Measurements from ENCODE around the gene PIH1D2. TPM values are rescaled to one million over a fixed set of nuclear protein-coding genes. Genes with fewer than 3 reads are reported as not detected.
"Not testable (repeated sequence)": the region's sequence is repeated elsewhere in the genome, so short reads cannot be mapped to it uniquely, and the experiment has no call there.

PIH1D2 gene
- total RNA-seq, 1 donor from 2014 or later = 0.62 TPM

DNA sequence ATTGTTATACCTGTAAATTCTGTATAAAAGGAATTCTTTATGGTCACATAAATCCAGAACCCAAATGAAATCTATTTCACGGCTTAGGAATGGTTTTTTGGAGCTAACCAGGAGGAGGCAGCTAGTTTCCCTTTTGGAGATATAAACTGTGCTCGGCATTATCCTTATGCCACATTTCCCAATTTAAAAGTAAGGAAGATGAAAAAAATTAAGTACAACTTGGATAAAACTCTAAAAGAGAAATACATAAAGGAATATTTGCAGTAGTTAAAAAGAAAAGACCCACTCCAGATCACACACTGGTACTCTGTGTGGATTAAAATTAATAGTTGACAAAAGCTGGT, 30.9 kb downstream of the PIH1D2 start:
- TF ChIP-seq, protein P1, sequence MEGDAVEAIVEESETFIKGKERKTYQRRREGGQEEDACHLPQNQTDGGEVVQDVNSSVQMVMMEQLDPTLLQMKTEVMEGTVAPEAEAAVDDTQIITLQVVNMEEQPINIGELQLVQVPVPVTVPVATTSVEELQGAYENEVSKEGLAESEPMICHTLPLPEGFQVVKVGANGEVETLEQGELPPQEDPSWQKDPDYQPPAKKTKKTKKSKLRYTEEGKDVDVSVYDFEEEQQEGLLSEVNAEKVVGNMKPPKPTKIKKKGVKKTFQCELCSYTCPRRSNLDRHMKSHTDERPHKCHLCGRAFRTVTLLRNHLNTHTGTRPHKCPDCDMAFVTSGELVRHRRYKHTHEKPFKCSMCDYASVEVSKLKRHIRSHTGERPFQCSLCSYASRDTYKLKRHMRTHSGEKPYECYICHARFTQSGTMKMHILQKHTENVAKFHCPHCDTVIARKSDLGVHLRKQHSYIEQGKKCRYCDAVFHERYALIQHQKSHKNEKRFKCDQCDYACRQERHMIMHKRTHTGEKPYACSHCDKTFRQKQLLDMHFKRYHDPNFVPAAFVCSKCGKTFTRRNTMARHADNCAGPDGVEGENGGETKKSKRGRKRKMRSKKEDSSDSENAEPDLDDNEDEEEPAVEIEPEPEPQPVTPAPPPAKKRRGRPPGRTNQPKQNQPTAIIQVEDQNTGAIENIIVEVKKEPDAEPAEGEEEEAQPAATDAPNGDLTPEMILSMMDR (IDR thresholded peaks at IDR 0.05) = no peak
- peaks cover 3% of the 10 kb centered on the region for H3K4me1 Mint-ChIP-seq (ENCODE audit: low read depth)
- peaks cover 33% of the 10 kb centered on the region for H3K36me3 Mint-ChIP-seq (ENCODE audit: low read depth)
- no peak overlapping the region for H3K4me3 Mint-ChIP-seq (ENCODE audit: unreplicated experiment)
- H3K27me3 Mint-ChIP-seq (ENCODE audit: low read depth) = no peaks in the 10 kb centered on the region
- H3K27ac Mint-ChIP-seq (ENCODE audit: unreplicated experiment) = no peak overlapping the region
- DNase-seq (ENCODE audit: low spot score) = no peak
- H3K9me3 Mint-ChIP-seq (ENCODE audit: low read depth) = peaks cover 3% of the 10 kb centered on the region

DNA sequence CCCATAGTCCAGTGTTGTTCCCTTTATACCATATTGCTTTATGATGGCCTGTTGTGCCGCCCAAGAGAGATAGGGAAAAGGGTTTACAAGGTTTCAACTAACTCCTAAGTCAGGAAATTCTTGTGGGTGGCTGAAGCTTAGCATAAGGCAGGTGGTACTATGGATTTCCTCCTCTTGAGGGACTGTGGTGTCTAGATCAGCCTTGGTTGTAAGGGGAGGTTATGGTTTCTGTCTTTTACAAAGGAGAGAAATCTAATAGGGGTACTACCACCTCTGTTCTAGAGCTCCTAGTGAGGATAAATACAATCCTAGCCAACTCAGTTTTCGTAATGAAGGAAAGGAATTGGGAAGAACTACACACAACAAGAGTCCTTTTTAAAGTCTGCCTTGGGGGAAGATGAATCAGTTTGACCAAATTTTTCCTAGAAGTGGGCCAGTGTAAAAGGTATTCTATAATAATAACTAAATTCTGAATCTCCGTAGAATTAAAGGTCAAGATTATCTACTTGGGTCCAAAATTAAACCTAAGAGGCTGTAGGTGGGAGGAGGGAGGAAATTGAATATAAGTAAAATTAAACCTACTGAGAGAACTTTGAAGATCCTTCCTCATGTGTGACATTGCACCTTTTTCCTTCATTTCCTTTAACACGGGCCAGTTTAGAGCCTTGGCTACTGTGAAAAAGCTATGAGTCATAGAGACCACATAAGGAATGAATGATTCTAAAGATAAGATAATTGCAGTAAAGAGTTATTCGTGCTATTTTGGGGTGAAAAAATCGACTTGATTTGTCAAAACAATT, 31.5 kb downstream of the PIH1D2 start:
- H3K4me3 Mint-ChIP-seq (ENCODE audit: unreplicated experiment) = no peak overlapping the region
- DNase-seq (ENCODE audit: low spot score) = no peak
- no peak overlapping the region for H3K27ac Mint-ChIP-seq (ENCODE audit: unreplicated experiment)
- peaks cover 3% of the 10 kb centered on the region for H3K4me1 Mint-ChIP-seq (ENCODE audit: low read depth)
- TF ChIP-seq, protein P1 (IDR thresholded peaks at IDR 0.05) = no peak
- H3K9me3 Mint-ChIP-seq (ENCODE audit: low read depth) = peaks cover 1% of the 10 kb centered on the region
- H3K36me3 Mint-ChIP-seq (ENCODE audit: low read depth) = peaks cover 30% of the 10 kb centered on the region
- no peaks in the 10 kb centered on the region for H3K27me3 Mint-ChIP-seq (ENCODE audit: low read depth)

DNA sequence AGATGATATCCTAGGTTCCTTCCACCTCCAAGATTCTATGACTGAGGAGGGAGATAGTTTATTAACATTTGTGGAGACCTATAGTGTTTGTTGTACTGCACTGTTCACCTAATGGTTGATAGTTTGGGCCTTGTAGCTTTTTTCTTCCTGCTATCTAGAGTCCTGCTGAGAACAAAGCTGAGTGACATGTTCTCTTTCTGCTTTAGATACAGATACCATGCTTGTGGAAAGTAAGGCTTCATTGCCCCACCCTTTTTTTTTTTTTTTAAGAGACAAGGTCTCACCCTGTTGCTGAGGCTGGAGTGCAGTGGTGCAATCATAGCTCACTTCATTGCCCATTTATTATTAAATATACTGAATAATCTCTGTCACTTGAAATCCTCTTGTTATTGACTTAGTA, 36.3 kb downstream of the PIH1D2 start:
- TF ChIP-seq, protein P1 (IDR thresholded peaks at IDR 0.05) = no peak
- H3K9me3 Mint-ChIP-seq (ENCODE audit: low read depth) = no peaks in the 10 kb centered on the region
- peaks cover 2% of the 10 kb centered on the region for H3K4me1 Mint-ChIP-seq (ENCODE audit: low read depth)
- no peak overlapping the region for H3K27ac Mint-ChIP-seq (ENCODE audit: unreplicated experiment)
- H3K27me3 Mint-ChIP-seq (ENCODE audit: low read depth) = no peaks in the 10 kb centered on the region
- peaks cover 25% of the 10 kb centered on the region for H3K36me3 Mint-ChIP-seq (ENCODE audit: low read depth)
- no peak overlapping the region for H3K4me3 Mint-ChIP-seq (ENCODE audit: unreplicated experiment)
- DNase-seq (ENCODE audit: low spot score) = no peak

DNA sequence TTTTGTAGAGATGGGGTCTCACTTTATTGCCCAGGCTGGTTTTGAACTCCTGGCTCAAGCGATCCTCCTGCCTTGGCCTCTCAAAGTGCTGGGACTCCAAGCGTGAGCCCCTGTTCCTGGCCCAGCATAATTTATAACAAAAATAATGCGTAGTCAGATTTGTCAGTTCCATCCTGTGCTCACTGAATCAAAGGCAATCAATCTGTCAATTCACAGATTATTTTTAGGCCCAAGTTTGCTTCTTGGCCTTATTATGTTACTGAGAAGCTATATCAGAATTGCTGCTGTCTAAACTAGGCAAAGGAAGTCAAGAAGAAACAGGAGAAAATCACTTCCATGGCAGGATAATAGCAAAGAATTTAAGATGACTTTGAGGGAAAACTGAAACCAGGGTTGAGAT, 39.9 kb downstream of the PIH1D2 start:
- peaks cover 23% of the 10 kb centered on the region for H3K36me3 Mint-ChIP-seq (ENCODE audit: low read depth)
- TF ChIP-seq, protein P1 (IDR thresholded peaks at IDR 0.05) = no peak
- no peak for DNase-seq (ENCODE audit: low spot score)
- no peak overlapping the region for H3K4me3 Mint-ChIP-seq (ENCODE audit: unreplicated experiment)
- no peaks in the 10 kb centered on the region for H3K9me3 Mint-ChIP-seq (ENCODE audit: low read depth)
- H3K27ac Mint-ChIP-seq (ENCODE audit: unreplicated experiment) = no peak overlapping the region
- H3K27me3 Mint-ChIP-seq (ENCODE audit: low read depth) = no peaks in the 10 kb centered on the region
- H3K4me1 Mint-ChIP-seq (ENCODE audit: low read depth) = no peaks in the 10 kb centered on the region

DNA sequence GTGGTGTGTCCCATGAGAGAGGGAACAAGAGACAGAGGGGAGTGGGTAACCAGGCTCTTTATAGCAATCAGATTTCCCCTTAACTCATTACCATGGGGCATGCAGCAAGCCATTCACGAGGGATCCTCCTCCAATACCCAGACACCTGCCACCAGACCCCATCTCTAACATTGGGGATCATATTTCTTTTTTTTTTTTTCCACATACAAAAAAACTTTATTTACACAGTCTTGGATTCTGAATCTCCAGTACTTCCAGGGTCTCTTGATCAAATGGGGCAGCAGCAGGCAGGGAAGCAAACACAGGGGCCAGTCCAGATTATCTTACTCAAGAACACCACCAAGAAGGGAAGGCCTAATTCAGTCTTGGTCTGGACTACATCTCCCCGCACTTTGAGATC, 44.4 kb downstream of the PIH1D2 start:
- TF ChIP-seq, protein P1 (IDR thresholded peaks at IDR 0.05) = no peak
- H3K4me1 Mint-ChIP-seq (ENCODE audit: low read depth) = peaks cover 14% of the 10 kb centered on the region
- no peaks in the 10 kb centered on the region for H3K27me3 Mint-ChIP-seq (ENCODE audit: low read depth)
- DNase-seq (ENCODE audit: low spot score) = no peak
- no peak overlapping the region for H3K4me3 Mint-ChIP-seq (ENCODE audit: unreplicated experiment)
- H3K36me3 Mint-ChIP-seq (ENCODE audit: low read depth) = peaks cover 27% of the 10 kb centered on the region
- no peak overlapping the region for H3K27ac Mint-ChIP-seq (ENCODE audit: unreplicated experiment)
- no peaks in the 10 kb centered on the region for H3K9me3 Mint-ChIP-seq (ENCODE audit: low read depth)

DNA sequence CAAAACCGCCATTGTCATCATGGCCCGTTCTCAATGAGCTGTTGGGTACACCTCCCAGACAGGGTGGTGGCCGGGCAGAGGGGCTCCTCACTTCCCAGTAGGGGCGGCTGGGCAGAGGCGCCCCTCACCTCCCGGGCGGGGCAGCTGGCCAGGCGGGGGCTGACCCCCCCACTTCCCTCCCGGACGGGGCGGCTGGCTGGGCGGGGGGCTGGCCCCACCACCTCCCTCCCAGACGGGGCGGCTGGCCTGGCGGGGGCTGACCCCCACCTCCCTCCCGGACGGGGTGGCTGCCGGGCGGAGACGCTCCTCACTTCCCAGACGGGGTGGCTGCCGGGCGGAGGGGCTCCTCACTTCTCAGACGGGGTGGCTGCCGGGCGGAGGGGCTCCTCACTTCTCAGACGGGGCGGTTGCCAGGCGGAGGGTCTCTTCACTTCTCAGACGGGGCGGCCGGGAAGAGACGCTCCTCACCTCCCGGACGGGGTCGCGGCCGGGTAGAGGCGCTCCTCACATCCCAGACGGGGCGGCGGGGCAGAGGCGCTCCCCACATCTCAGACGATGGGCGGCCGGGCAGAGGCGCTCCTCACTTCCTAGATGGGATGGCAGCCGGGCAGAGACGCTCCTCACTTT, 46.9 kb downstream of the PIH1D2 start:
- H3K27me3 Mint-ChIP-seq (ENCODE audit: low read depth); H3K27ac Mint-ChIP-seq (ENCODE audit: unreplicated experiment); H3K9me3 Mint-ChIP-seq (ENCODE audit: low read depth); DNase-seq (ENCODE audit: low spot score); H3K4me3 Mint-ChIP-seq (ENCODE audit: unreplicated experiment): not testable (repeated sequence)
- Mint-ChIP-seq H3K4me1 (ENCODE audit: low read depth) (peaks cover 23% of the 10 kb centered on the region), H3K36me3 (ENCODE audit: low read depth) (peaks cover 20% of the 10 kb centered on the region)
